Activated CD4-positive, alpha-beta T cell treated with anti-CD3 and anti-CD28 coated beads for 24 hours (primary cell): ENCODE data around the gene CRYAA.
"Not testable (repeated sequence)": the region's sequence is repeated elsewhere in the genome, so short reads cannot be mapped to it uniquely, and the experiment has no call there.

Experiments
- DNase-seq, 2 donors: peaks; one replicate each; pipeline ENCODE4 v3.0.0-alpha.2; 2020; ENCODE audit warnings: low read depth in 2 of 2

The CRYAA gene, protein sequence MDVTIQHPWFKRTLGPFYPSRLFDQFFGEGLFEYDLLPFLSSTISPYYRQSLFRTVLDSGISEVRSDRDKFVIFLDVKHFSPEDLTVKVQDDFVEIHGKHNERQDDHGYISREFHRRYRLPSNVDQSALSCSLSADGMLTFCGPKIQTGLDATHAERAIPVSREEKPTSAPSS

DNA sequence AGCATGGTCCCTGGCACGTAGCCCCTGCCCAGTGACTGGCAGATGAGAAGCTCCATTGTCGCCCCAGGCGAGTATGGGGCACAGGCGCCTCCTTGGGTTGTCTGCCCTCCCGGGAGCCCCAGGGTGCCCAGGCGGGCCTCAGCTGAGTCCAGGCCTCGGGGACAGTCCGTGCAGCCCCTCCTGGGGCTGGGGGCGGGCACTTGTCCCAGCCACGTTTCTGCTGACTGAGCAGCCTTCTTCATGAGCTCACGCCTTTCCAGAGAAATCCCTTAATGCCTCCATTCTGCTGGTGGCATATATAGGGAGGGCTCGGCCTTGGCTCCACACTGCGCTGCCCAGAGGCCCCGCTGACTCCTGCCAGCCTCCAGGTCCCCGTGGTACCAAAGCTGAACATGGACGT is at the start of gene CRYAA:
CRYAA (plus strand) TSS at position 301 of the 400 bp plus-strand sequence; CDS start at position 393, 92 bp downstream.
- not testable (repeated sequence) for DNase-seq

DNA sequence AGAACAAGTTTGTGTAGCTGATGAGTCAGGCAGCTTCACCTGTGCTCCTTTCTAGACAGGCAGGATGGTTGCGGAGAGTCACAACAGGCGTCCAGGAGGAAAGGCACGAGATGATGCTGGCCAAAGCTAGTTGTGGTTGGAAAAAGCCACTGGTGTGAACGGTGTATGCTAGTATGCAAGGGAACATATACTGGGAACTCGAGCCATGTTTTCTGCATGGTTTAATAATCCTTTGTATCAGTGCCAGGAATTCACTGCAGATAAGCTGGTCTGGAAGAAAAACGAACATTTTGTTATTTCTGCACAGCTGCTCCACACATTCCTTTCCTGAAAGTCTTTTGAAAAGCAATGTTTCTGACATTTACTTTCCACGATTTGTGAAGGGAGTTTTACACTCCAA is 38.7 kb upstream of the CRYAA start:
- DNase-seq, result not testable (repeated sequence)

DNA sequence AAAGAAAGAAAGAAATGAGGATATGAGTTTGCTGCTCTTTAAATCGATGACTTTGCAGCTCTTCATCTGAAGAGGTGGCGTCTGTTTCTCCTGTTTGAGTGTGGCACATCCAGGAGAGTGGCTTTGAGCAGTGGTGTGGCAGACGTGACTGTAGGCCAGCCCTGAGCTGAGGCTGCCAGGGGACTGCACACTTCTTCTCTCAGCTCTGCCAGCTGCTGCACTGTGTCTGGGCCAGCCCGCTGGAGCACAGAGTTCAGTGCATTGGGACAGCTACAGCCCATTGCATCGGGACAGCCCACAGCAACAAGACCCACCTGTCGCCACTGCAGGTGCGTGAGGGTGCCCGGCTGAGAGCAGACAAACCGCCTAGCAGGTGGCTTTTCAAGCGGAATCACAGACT is 34.3 kb upstream of the CRYAA start:
- DNase-seq, result not testable (repeated sequence)

DNA sequence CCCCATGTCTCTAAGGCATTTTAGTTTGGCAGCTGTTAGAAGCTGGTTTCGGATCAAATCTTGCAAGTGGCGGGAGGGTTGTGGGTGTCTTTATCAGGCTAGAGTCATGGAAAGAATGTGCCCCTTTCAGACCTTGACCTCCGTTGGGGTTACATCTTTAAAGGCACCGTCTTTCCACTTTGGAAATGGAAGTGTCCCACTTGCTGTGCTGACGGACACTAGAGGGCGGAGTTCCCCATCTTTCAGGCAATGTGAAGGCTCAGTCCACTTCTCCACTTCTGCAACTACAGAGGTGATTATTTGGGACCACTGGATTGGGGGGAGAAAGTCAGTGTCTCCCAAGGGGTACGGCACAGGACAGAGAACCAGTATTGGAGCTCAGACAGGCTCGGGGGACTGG is 29.9 kb upstream of the CRYAA start:
- DNase-seq, result not testable (repeated sequence)

DNA sequence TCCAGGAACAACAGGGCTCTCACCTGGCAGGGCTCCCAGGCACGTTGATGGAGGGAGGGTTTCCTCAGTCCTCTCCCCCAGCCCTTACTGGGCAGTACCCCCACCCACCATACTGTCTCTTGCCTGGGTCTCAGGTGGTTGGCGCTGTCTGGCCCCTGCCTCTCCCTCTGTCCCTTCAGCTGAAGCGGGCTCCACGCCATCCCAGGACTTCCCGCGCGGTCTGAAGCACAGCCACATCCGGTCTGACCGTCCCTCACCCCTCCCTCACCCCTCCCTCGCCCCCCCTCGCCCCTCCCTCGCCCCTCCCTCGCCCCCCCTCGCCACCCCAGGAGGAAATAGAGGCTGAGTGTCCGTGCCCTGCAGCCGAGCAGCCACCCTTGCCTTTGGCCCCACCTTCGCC is 27.4 kb upstream of the CRYAA start:
- DNase-seq, result not testable (repeated sequence)

DNA sequence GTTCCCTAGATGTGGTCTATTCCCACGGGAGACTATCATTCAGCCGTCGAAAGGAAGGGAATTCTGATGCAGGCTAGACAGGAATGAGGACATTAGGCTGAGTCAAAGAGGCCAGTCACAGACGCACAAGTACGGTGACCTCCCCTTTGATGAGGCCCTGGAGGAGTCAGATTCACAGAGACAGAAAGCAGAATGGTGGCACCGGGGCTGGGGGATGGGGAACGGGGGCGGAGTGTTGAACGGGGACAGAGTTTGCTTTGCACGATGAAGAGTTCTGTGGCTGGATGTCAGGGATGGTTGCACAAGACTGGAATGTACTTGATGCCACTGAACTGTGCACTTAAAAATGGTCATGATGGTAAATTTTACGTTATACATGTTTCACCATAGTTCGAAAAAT is 22.2 kb upstream of the CRYAA start:
- not testable (repeated sequence) for DNase-seq

DNA sequence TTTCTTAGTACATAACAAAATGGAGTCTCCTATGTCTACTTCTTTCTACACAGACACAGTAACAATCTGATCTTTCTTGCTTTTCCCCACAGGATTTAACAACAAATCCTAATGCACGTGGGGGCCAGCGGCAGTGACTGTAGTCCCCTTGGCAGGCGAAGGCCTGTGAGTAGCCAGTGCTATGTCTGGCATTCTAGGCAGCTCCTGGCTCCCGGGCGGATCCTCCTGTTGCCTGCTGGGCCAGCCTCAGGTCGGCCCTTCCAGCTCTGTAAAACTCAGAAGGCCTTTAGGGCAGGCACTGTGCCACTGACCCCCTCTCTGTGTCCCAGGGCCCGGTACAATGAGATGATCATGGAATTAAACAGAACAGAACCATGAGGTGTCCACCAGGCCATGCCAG is 20.8 kb upstream of the CRYAA start:
- DNase-seq, result not testable (repeated sequence)

DNA sequence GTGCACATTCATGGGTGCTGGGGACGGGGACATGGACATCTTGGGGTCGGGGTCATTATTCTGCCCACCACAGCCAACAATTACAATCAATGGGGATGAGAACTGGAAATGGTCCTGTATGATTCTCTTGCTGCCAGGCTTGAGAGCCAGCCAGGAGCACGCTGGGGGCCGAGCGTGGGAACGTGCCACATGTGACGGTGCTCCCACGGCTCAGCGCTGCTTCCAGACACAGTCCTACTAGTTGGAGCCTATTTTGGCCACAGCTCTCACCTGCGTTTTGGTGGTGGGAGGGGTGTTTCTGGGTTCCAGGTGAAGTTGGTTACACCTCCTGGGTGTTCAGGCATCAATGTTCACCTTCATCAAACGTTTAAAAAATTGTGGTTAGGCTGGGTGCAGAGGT is 19.5 kb upstream of the CRYAA start:
- not testable (repeated sequence) for DNase-seq

DNA sequence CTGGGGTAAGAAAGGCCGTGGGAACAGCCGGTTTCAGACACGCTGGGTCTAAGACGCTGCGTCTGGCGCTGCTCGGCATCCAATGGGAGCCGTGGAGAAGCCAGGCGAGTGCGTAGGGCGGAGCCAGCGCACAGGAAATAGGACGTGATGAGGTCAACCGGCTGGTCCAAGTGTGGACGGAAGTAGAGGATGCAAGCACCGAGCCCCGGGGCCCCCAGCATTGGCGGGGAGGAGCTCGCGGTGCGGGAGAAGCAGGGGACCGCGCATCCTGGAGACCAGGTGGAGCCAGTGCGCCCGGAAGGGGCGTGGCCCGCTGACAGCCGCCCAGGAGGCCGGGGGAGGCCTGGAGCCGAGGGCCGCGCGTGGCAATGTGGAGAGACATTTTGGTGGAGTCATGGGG is 15.2 kb upstream of the CRYAA start:
- DNase-seq, result not testable (repeated sequence)

DNA sequence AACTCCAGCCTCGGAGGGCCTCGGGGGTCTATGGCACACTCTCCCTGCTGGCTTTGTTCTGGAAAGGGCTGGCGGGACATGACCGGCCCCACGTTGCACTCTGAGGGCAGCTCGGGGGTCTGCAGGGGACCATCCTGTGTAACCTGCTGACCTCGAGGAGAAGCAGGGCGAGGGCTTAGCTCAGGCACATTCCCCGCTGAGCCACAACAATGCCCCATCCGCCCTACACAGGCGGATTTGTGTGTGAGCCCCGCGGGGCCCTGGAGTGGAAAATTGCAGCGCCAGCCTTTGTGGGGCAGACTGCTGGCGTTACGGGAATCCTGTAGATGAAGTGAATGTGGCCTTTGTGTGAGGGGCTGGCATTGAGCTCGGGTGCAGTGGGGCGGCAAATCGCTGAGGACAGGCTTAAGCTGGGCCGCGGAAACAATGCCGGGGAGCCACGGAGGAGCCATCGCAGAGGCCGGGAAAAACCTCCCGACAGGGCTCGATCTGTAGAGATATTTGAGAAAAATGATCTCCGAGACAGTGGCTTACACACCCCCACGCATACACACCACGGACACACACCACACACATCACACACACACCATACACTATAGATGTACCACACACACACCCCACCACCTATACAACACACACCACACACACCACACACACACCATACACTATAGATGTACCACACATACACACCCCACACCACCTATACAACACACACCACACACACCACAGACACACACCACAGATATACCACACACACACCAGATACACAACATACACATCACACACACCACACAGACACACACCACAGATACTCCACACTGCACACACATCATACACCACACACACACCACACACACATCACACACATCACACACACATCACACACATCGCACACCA is 9.3 kb upstream of the CRYAA start:
- DNase-seq, result not testable (repeated sequence)

DNA sequence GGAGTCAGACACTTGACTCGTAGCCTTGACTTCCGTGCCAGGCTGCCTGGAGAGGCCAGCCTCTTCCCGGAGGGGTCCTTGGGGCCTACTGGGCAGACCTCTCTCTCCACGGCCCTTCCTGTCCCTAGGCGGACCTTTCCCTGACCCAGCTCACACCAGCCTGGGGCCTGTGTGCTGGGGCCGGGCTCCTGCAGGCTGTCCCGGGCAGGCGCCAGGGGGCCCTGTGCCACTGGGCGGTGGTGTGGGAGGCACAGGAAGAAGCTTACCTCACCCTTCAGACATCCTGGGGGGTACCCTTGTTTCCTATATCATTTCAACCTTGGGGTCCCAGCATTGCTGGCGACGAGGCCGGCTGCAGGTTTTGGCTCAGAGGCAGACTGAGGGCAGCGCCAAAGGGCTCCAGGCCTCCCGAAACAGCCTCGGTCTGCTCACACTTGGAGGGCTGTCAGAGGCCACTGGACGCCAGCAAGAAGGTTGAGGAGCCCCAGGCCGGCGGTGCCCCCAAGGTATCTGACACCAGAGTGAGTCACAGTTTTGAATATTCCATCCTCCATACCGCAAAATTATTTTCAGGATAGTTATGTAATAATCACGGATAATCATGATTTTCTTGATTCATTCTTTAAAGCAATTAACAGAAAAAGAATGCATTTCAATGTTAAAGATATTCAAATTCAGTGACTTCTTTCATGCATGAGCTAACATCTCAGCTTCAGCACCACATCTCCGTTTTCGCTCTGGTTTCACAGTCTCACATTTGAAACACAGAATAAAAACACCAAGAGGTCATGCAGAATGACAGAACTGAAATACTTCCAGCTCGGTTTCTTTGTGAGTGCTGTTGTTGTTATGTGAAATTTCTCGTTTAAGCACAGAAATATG is 6.7 kb upstream of the CRYAA start:
- DNase-seq, result not testable (repeated sequence)

DNA sequence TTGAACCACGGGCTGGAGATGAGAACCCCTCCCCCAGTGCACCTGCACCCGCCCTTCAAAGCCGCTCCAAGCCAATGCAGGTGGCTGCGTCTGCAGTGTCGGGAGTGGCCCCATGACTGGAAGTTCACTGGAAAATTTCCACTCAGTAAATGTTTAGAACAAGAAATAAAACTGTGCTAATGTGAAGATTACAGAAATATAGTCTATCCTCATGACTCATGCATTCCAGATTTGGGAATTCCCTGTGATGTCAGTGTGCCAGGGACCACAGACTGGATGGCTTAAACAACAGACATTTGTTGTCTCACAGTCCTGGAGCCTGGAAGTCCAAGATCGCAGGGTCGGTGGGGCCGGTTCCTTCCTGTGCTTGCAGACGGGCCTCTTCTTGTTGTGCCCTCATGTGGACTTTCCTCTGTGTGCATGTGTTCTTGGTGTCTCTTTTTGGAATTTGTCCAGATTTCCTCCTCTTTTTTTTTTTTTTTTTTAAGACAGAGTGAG is 6.1 kb upstream of the CRYAA start:
- DNase-seq, result not testable (repeated sequence)

DNA sequence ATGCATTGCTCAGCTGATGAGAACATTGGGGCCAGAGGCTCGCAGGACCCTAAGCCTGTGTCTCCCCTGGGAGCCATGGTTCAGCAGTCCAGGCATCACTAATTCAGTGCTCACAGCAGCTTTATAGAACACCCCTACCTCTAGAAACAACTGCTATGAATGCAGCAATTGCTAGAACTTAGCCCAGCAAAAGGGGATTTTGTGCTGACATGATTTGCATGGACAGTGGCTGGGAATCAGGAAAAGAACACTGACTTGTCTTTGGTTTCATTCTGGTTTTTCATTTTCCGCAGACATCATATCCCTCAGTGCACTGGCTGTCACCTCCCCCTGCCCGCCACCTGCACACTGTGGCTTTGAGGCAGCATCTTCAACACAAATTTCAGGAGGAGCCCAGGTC is 4.0 kb upstream of the CRYAA start:
- not testable (repeated sequence) for DNase-seq

DNA sequence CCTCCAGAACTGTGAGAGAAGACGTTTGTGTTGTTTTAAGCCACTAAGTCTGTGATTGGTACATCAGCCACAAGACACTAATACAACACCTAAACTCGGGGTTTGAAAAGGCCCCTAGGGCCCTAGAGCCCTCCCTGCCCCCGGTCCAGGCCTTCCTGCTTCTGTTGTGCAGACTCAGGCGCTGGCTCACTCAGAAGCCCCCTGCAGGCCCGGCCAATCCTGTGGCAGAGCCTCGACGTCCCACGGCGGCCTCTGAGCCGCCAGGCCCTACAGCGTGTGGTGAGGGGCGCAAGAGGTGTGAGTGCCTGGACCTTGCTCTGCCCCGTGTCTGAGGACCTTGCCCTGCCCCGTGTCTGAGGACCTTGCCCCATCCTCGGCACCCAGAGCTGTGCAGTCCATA is 3.1 kb upstream of the CRYAA start:
- DNase-seq, result not testable (repeated sequence)

DNA sequence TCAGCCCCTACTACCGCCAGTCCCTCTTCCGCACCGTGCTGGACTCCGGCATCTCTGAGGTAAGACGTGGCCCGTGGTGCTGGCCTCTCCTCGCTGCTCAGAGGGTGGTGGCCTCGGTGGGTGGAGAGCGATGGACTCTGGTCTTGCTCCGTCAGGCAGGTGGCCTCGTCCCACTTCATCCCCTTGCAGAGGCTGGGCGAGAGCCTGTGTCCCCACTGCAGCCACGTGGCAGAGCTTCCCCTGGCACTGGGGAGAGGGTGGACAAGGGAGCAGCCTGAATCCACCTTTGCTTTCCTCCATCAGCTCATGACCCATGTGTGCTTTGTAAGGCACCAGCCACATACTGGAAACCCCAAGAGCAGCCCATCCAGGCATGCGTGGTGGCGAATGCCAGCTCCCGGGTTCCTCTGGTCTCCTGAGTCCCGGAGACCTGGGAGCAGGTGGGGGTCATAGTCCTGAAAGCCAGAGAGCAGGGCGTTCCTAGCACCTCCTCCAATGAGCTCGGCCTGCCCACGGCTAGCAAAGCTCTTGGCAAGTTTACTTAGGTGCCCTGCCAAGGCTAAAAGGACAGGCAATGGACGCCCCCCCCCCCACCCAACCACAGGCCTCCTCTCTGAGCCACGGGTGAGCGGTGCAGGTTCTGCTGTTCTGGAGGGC is 550 bp downstream of the CRYAA start:
- not testable (repeated sequence) for DNase-seq

DNA sequence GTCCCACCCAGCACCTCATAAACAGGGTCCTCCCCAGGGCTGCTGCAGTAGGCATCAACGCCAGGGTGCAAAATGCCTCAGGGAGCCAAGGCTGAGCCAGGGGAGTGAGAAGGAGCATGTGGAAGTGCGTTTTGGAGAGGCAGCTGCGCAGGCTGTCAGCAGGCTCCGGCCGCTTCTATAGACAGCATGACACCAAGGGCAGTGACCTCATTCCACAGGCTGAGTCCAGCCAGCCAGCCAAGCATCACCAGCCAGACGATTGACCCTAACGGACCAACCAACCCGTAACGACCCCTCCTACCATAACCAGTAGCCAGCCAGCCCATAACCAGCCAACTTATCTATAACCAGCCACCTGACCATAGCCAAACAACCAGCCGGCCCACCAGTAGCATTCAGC is 1.1 kb downstream of the CRYAA start:
- not testable (repeated sequence) for DNase-seq

DNA sequence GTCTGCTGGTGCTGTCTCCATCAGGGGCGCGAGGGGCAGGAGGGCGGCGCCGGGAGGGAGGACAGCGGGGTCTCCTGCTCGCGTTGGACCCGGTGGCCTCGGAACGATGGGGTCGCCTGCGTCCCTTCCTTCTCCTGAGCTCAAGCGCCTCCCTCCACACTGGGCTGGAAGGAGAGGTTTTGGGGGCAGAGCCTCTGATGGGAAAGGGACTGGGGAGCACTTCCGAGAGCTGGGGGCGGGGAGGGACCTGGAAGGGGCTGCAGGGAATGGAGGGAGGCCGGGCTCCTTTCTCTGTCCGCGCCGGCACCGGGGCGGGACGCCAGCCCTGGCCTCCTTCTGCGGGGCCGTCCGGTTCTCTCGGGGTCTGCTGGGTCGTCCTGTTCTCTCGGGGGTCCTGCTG is 4.0 kb downstream of the CRYAA start:
- DNase-seq, result not testable (repeated sequence)

DNA sequence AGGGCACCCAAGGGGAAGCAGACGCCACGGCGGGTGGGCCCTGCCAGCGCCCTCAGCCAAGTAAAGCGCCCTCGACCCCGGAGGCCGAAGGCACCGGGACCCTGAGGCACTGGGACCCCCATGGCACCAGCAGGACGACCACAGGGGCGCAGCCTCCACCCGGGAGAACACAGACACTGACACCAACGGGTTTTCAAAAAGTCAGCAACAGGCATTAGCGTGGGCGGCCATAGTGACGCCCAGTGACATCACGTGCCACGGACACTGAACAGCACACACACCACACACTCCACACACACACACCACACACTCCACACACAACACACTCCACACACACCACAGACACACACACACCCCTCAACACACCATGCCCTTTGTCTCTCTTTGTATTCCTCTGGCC is 4.6 kb downstream of the CRYAA start:
- DNase-seq, result not testable (repeated sequence)

DNA sequence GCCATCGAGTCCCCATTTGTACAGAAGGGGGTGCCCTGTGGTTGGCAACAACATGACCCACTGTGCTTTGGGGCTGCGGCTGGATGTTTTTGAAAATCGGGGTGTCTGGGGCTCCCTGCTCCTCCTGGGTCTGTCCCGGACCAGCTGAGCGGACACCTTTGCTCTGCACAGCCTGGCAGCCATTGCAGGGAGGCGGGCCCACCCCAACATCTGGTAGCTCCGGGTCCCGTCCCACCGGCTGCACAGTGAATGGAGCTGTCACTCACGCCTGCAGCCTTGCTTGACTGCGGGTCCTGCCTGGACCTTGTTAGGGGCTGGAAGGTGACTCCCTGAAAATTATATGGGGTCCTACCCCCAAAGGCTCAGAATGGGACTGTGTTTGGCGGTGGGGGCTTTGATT is 5.1 kb downstream of the CRYAA start:
- not testable (repeated sequence) for DNase-seq

DNA sequence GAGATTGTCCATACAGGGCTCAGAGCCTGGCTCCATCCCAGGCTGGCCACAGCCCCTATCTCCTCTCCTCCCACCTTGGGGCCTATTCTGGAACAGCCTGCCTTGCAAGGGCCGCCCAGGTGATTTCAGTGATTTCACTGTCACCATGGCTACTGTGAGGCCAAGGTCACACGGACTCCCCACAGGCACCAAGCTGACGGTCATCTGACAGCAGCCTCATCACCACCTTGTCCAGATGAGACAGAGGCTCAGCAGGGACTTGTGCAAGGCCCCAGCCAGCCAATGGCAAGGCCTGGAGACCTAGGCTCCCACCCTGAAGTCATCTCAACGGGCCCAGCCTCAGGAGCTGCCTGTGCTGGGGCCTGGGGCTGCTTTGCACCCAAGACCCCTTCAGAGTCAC is 6.2 kb downstream of the CRYAA start:
- DNase-seq, result not testable (repeated sequence)

DNA sequence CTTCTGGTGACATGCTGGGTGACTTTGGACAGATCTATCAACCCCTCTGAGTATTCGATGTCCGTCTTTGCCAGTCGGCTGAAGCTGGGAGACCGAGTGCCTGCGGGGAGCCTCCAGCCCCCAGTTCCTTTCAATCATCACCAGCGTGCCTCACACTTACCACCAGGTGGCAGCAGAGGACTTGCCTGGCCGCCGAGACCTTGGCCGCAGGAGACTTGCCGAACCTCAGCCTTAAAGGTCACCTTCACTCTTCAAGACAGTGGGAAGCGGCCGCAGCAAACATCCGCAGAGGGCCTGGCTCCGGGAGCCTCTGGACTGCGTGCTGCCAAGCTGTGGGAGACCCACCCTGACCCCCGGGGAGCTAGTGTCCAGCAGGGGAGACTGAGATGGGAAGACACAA is 7.8 kb downstream of the CRYAA start:
- DNase-seq, result not testable (repeated sequence)
